ENCODE measurements around the gene TMOD2.

The TMOD2 gene

GRCh38 chr15:51814606-51815005 is 63.2 kb downstream of the TMOD2 start:
- DNase-seq (ENCODE audit: low read depth in 3 of 3), result no peak

GRCh38 chr15:51816611-51817010 is 65.2 kb downstream of the TMOD2 start:
- no peak for DNase-seq (ENCODE audit: low read depth in 3 of 3)

DNA sequence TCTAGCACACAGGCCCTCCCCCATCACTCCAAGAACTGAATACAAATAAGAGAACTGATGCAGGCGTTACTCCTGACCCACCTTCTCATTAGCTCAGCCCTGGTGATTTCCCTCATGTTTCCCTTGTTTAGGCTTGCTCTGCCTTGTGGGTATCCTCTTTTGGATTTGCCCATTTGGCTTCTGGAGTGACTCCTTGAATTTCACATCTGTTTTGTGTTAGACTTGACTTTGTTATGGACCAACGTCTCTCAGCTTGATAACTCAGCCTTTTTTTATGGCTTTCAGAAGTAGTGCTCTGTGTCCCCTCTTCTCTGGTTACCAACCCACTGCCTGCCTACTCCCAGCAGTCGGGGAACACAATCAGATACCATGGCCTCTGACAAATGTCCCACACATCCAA is 66.8 kb downstream of the TMOD2 start:
- DNase-seq (ENCODE audit: low read depth in 3 of 3), result no peak

DNA sequence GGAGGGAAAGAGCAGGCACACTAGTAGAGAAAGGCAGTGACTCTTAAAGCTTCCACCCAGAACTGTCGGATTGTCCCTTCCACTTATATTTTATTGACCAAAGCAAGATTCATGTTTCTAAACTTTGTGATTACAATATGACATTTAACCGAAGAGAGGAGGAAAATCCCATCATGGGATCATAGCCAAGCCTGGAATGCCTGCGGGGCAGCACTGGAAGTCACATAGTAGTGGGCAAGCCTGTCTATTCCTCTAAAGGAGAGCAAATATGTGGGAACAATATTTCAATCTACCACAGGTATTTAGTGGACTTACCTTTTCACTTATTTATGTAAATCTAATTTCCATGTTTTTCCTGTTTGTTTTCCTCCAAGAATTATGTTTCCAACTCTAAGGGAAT is 74.3 kb downstream of the TMOD2 start:
- no peak for DNase-seq (ENCODE audit: low read depth in 3 of 3)

DNA sequence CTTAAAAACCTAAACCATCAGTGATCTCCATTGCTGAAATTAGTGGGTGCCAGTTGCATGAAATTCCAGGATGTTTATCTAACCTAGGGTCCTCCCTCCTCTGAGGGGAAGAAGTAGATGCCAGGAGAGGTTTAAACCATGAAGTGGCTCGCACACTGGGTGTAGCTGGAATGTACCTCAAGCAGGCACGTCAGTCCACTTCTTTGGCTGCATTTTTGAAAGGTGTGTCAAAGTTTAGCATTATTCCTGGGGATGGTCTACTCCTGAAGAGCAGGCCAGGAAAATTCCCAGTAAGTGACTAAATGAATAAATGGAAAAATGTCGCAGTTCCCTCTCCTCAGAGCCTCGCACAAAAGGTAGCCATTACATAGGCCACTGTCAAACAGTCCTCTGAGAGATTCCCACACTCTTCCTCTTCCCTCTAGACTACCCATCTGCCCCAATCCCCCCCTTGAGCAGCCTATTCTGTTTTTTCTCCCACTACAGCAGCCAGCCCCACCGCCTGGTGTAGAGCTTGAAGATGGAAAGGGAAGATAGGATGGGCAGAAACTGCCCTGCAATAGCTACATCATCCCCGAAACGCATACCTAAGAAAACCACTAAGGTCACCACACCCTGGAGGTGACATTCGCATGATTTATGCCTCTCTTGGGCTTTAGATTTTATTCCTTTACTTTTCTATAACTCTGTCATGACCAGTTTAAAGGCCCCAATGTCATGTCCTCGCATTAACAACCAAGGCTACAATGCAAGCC is 77.4 kb downstream of the TMOD2 start:
- no peak for DNase-seq (ENCODE audit: low read depth in 3 of 3)

GRCh38 chr15:51829376-51830275 is 78.2 kb downstream of the TMOD2 start, which contains the start of gene TMOD3:
Gene TMOD3, plus strand, starts transcription at chr15:51829653. Its CDS starts 33,232 bp downstream, at chr15:51862885.
- peak; percentile 75 to 88 (median 84) for DNase-seq (ENCODE audit: low read depth in 3 of 3)

DNA sequence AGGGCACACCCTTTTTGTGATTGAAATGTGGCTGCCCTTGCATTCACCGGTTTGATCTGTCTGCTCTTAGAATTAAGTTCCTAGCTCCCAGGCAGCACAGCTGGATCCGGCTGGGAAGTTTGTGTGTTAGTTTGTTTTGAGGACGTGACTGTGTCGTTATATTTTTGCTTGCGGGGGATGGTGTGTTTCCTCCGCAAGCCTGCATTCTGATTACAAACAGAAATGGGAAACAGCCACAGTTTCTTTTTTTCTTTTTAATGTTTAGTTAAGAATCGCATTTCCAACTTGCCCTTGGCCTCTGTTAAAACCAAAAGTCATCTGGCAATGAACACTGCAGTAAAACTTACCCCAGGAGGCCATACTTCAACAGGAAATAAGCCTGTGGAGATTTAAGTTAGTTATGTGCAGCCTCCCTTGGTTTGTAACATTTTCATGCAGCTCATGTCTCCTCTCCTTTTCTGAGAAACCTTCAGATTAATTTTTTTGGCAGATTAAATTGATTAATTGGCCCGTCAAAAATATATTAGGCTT is 78.9 kb downstream of the TMOD2 start:
- DNase-seq (ENCODE audit: low read depth in 3 of 3), result no peak

DNA sequence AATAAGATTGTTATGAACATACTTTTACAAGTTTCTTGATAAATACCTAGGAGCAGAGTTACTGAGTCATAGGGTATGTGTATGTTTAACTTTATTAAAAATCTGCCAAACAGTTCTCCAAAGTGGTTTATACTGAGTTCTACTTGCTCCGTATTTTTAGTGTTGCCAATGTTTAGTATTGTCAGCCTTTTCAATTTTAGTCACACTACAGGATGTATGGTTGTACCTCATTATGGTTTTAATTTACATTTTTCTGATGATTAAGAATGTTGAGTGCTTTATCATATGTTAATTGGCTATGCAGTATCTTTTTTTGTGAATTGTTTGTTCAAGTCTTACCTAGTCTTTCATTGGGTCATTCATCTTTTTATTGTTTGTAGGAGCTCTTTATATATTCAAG is 82.4 kb downstream of the TMOD2 start:
- no peak for DNase-seq (ENCODE audit: low read depth in 3 of 3)

- DNase-seq (ENCODE audit: low read depth in 3 of 3), result no peak
Observed at GRCh38 chr15:51837792-51838251, 86.4 kb downstream of the TMOD2 start.

DNA sequence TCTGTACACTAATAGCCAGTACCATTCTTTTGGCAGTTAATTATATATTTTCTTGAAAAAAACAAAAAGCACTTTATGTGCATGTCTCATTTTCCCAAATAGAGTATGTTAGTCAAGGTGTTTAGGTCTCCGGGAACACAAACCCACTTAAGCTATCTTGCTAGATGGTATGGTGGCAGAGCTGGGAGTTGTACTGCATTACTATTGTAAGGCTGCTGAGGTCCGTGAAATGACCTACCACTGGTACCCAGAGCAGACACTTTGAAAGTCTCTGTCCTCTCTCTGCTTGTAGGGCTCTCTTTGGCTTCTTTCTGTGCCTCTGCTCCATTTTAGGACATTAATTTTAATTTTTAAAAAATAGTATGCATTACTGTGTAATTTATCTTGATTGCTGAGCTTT is 86.9 kb downstream of the TMOD2 start:
- no peak for DNase-seq (ENCODE audit: low read depth in 3 of 3)

- no peak for DNase-seq (ENCODE audit: low read depth in 3 of 3)
Observed at GRCh38 chr15:51840692-51841091, 89.3 kb downstream of the TMOD2 start.

- no peak for DNase-seq (ENCODE audit: low read depth in 3 of 3)
Observed at GRCh38 chr15:51841406-51842040, 90.1 kb downstream of the TMOD2 start.

GRCh38 chr15:51842265-51842664 is 90.9 kb downstream of the TMOD2 start:
- DNase-seq (ENCODE audit: low read depth in 3 of 3), result no peak

- peak in 1 of 3 experiments; percentile 9 for DNase-seq (ENCODE audit: low read depth in 3 of 3)
Observed at GRCh38 chr15:51842852-51843737, 91.7 kb downstream of the TMOD2 start.

GRCh38 chr15:51844747-51845426 is 93.5 kb downstream of the TMOD2 start:
- DNase-seq (ENCODE audit: low read depth in 3 of 3), result no peak

DNA sequence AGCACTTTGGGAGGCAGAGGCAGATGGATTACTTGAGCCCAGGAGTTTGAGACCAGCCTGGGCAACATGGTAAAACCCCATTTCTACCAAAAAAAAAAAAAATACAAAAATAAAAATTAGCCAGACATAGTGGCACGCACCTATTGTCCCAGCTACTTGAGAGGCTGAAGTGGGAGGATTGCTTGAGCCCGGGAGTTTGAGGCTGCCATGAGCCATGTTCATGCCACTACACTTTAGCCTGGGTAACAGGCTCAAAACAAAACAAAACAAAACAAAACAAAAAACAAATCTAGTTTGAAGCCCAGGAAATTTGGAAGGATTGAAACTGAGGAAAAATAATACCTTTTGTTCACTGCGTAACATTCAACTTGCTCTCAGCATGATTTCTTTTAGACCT is 94.7 kb downstream of the TMOD2 start:
- DNase-seq (ENCODE audit: low read depth in 3 of 3), result no peak

DNA sequence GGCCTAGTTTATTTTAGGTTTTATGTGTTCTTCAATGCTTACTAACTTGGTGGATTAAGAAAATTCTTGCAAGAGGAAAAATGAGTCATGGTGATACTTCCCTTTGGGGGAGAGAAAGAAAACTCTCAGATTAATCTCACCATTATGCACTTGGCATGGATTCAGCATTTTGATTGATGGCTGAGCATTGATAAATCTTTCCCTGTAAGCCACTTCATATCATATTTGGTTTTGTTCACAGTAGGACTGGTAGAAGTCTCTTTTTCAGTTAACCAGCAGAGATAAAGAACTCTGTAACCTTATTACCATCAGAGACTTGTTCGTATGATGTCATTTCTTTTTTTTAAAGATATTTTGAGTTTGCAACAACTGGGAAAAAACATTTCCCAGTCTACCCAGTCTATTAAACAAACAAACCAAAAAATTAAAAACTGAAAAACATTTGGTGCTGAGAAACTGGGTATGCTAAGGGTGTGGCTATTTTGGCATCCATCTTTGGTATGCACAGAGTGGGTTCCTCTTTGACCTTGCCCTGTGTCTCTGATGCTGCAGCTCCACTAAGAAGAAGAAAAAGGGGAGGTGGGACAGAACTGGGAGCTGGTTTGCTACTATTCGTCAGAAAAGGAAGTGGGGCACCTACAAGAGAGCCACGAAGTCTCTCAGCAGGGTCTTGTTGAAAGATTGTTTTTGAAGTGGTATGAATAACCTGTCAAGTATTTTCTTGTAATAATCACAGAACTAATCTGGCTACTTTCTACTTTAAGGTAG is 95.2 kb downstream of the TMOD2 start:
- no peak for DNase-seq (ENCODE audit: low read depth in 3 of 3)

GRCh38 chr15:51848811-51849210 is 97.4 kb downstream of the TMOD2 start:
- DNase-seq (ENCODE audit: low read depth in 3 of 3), result no peak

- DNase-seq (ENCODE audit: low read depth in 3 of 3), result no peak
Observed at GRCh38 chr15:51849860-51850259, 98.5 kb downstream of the TMOD2 start.

- no peak for DNase-seq (ENCODE audit: low read depth in 3 of 3)
Observed at GRCh38 chr15:51853998-51854397, 102.6 kb downstream of the TMOD2 start.
